GM12892 (cell line): ENCODE data around the gene ISOC2.

Experiments used
- POLR2A ChIP-seq: IDR thresholded peaks from 2 replicates; pipeline ENCODE4 v1.6.1; 2011; ENCODE audit warnings: low read depth, low read length, control low read depth
- TAF1 ChIP-seq: IDR thresholded peaks from 2 replicates; pipeline ENCODE4 v1.6.1; 2011; ENCODE audit warnings: low read depth, mild to moderate bottlenecking, control low read depth, low read length, borderline replicate concordance

DNA sequence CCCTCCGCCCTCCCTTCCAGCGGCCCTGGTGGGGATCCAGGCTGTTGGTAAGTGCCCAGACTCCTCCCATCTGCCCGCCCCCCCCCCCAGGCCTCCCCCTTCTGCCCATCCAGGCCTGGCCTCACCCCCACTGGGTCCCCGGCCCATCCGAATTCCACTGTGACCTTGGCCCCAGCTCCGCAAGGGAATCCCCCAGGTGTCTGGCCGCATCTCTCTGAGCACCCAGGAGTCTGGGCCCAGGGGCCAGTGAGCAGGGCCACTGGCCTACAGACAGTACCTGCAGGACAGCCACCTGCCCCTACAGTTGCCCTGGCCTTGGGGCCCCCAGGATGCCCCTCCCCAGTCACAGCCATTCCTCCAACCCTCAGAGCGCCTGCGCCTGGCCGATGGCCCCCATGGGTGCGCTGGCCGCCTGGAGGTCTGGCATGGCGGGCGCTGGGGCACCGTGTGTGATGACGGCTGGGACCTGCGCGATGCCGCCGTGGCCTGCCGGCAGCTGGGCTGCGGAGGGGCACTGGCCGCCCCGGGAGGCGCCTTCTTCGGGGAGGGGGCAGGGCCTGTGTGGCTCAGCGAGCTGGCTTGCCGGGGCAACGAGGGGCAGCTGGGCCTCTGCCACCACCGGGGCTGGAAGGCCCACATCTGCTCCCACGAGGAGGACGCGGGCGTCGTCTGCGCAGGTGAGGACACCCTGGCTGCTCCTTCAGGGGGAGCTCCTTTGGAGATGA is 27.7 kb upstream of the ISOC2 start:
- TF ChIP-seq POLR2A (no peak), TAF1 (no peak)
